Naive thymus-derived CD4-positive, alpha-beta T cell (primary cell): Measurements from ENCODE around the gene RBM33. TPM values are rescaled to one million over a fixed set of nuclear protein-coding genes. Genes with fewer than 3 reads are reported as not detected.
A peak's percentile ranks its signal among the peaks of the same experiment; 100 is the strongest.

Experiments used
- ATAC-seq: fragments of 150-1000 bp; cut with Tn5 transposase; 2 replicates; pipeline ENCODE4 v1.10.0; 2021; ENCODE audit warnings: mild to moderate bottlenecking, moderate library complexity
- CTCF ChIA-PET: fragments of 350-600 bp; sonication (Branson Sonifier 250); formaldehyde crosslinking; loops from one replicate; lab custom pipeline; 2021; ENCODE audit warnings: antibody characterized with exemption; lab: Charles Lee
- POLR2A ChIA-PET: fragments of 350-600 bp; sonication (Branson Sonifier 250); formaldehyde crosslinking; loops from one replicate; lab custom pipeline; 2021; ENCODE audit warnings: antibody characterized with exemption, inconsistent platforms; lab: Charles Lee
- DNase-seq, 9 donors: peaks; one replicate each; pipeline versions ENCODE4 v3.0.0 to v3.0.0-alpha.2; 2020 to 2022; ENCODE audit warnings: mixed read lengths in 1 of 9
- H3K27ac ChIP-seq: one replicate; pipeline ENCODE4 v1.7.0; 2013; ENCODE audit warnings: mild to moderate bottlenecking, low read depth, low read length, moderate library complexity
- H3K27me3 ChIP-seq, 2 donors: one replicate each; pipeline ENCODE4 v1.7.0; 2013; ENCODE audit warnings: low read length in 2 of 2, mild to moderate bottlenecking in 2 of 2, moderate library complexity in 2 of 2; ENCODE audit not compliant: control insufficient read depth in 2 of 2, insufficient read depth in 2 of 2
- H3K36me3 ChIP-seq, 3 experiments: 1 replicate in 2 of 3; 2 replicates in 1 of 3; pipeline ENCODE4 v1.7.0; 2013; ENCODE audit warnings: low read length in 3 of 3, mild to moderate bottlenecking in 3 of 3, moderate library complexity in 1 of 3; ENCODE audit not compliant: insufficient read depth in 3 of 3, control insufficient read depth in 2 of 3
- H3K4me1 ChIP-seq, 2 donors: one replicate each; pipeline ENCODE4 v1.7.0; 2013; ENCODE audit warnings: low read length in 2 of 2, mild to moderate bottlenecking in 2 of 2, moderate library complexity in 1 of 2; ENCODE audit not compliant: control insufficient read depth in 2 of 2, insufficient read depth in 2 of 2
- H3K4me3 ChIP-seq: 2 replicates; pipeline ENCODE4 v1.7.0; 2013; ENCODE audit warnings: mild to moderate bottlenecking, low read length
- H3K9me3 ChIP-seq, 3 experiments: 1 replicate in 2 of 3; 2 replicates in 1 of 3; pipeline ENCODE4 v1.7.0; 2013; ENCODE audit warnings: low read length in 3 of 3; ENCODE audit not compliant: control insufficient read depth in 2 of 3
- H3K27ac Mint-ChIP-seq, 9 donors: one replicate each; pipeline ENCODE4 v1.8.0; 2020 to 2022; ENCODE audit warnings: mixed read lengths in 9 of 9, mild to moderate bottlenecking in 8 of 9, moderate library complexity in 5 of 9, inconsistent platforms in 2 of 9
- H3K27me3 Mint-ChIP-seq, 5 donors: one replicate each; pipeline ENCODE4 v1.8.0; 2021 to 2022; ENCODE audit warnings: mixed read lengths in 5 of 5, mild to moderate bottlenecking in 1 of 5
- H3K36me3 Mint-ChIP-seq, 5 donors: one replicate each; pipeline ENCODE4 v1.8.0; 2020 to 2022; ENCODE audit warnings: mixed read lengths in 5 of 5, mild to moderate bottlenecking in 3 of 5, inconsistent platforms in 1 of 5
- H3K4me1 Mint-ChIP-seq, 7 donors: one replicate each; pipeline ENCODE4 v1.8.0; 2020 to 2022; ENCODE audit warnings: mixed read lengths in 7 of 7, mild to moderate bottlenecking in 3 of 7, inconsistent platforms in 1 of 7
- H3K4me3 Mint-ChIP-seq, 10 donors: one replicate each; pipeline ENCODE4 v1.8.0; 2020 to 2022; ENCODE audit warnings: mild to moderate bottlenecking in 10 of 10, mixed read lengths in 10 of 10, moderate library complexity in 6 of 10, inconsistent platforms in 2 of 10
- H3K9me3 Mint-ChIP-seq, 11 donors: one replicate each; pipeline ENCODE4 v1.8.0; 2020 to 2022; ENCODE audit warnings: mixed read lengths in 11 of 11, mild to moderate bottlenecking in 4 of 11, inconsistent platforms in 1 of 11, moderate library complexity in 1 of 11
- intact Hi-C, 2 donors: fragments of 100-400 bp; cut with micrococcal nuclease; formaldehyde crosslinking; loops; one replicate each; pipeline ENCODE4 v1.15.1; 2023
- polyA plus RNA-seq, 2 donors: library from polyadenylated mRNA; unstranded; fragments of 300-500 nt; fragmentation: Illumina TruSeq; gene quantifications; one replicate each; pipeline ENCODE4 v1.2.3, GENCODE V29; 2021
- total RNA-seq, 6 experiments: library from RNA in 5 of 6; stranded (reverse) in 5 of 6; gene quantifications; 1 replicate in 5 of 6; 2 replicates in 1 of 6; pipeline ENCODE4 v1.2.3 and lab custom pipeline; 2021 to 2026

The RBM33 gene
- total and polyA plus RNA-seq, 7 experiments from 2014 or later, result 43.7 to 177 (median 143) TPM

DNA sequence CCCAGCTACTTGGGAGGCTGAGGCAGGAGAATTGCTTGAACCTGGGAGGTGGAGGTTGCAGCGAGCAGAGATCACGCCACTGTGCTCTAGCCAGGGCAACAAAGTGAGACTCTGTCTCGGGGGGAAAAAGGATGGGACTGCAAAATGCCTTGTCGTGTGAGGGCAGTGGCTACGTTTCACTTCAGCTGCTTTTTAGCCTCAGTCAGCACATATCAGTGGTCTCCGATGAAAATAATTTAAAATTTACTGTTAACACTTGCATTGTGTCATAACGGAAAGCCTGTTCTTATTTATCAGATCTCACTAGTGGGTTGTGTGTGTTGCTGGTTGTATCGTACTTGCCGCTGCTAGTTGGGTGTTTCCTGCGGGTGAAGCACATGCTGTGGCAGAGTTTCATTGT, 61.9 kb downstream of the RBM33 start:
- Mint-ChIP-seq H3K27ac (peak overlapping the region in 1 of 9 donors; percentile 56), H3K9me3 (no peaks in the 10 kb centered on the region), H3K4me1 (peaks cover 0 to 17% (median 12%) of the 10 kb centered on the region in 7 donors), H3K27me3 (no peaks in the 10 kb centered on the region), H3K36me3 (peaks cover 9 to 36% (median 22%) of the 10 kb centered on the region in 5 donors), H3K4me3 (no peak overlapping the region)
- Histone ChIP-seq H3K36me3 (peaks cover 13 to 93% (median 25%) of the 10 kb centered on the region in 3 experiments), H3K4me3 (no peak overlapping the region), H3K27ac (no peak overlapping the region), H3K27me3 (no peaks in the 10 kb centered on the region), H3K9me3 (no peaks in the 10 kb centered on the region), H3K4me1 (no peaks in the 10 kb centered on the region)
- no peak for ATAC-seq
- no peak for DNase-seq
- POLR2A ChIA-PET, result interaction anchor here (0.6 kb wide), 1 partner anchor 13 kb away, joined by 3 read pairs; no protein-coding TSS in a partner anchor
- CTCF ChIA-PET, result no interaction called here
- intact Hi-C loops, result loop anchor here in 1 of 2 donors (10.0 kb wide), 1 partner anchor 52 kb away; no protein-coding TSS in a partner anchor

DNA sequence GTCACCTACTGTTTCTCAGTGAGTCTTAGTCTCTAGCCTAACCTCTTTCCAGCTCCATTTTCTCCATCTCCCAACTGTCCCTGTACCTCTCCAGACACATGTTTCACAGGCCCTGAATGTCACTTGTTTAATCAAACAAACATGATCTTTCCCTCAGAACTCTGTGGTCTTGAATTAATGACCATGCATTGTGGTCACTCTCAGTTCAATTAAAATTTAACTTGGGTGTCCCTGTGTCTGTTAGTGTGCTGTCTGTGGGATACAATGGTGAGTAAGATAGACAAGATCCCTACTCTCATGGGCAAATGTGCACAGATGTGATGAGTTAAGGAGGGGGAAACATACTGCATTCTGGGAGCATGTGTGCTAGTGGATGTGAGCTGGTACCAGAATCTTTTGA, 65.0 kb downstream of the RBM33 start:
- H3K4me3 ChIP-seq, result no peak overlapping the region
- no peaks in the 10 kb centered on the region for H3K4me1 ChIP-seq
- H3K27me3 ChIP-seq, result no peaks in the 10 kb centered on the region
- Mint-ChIP-seq H3K4me3 (no peak overlapping the region), H3K4me1 (peaks cover 17 to 30% (median 27%) of the 10 kb centered on the region in 7 donors), H3K9me3 (no peaks in the 10 kb centered on the region), H3K27me3 (no peaks in the 10 kb centered on the region), H3K36me3 (peaks cover 11 to 38% (median 26%) of the 10 kb centered on the region in 5 donors), H3K27ac (no peak overlapping the region)
- DNase-seq (no peak), ATAC-seq (no peak)
- no peak overlapping the region for H3K27ac ChIP-seq
- ChIA-PET CTCF (no interaction called here), POLR2A (no interaction called here)
- H3K36me3 ChIP-seq, result peaks cover 9 to 91% (median 20%) of the 10 kb centered on the region in 3 experiments
- H3K9me3 ChIP-seq, result no peaks in the 10 kb centered on the region
- intact Hi-C loops, result loop anchor here in 1 of 2 donors (10.0 kb wide), 1 partner anchor 55 kb away; no protein-coding TSS in a partner anchor

DNA sequence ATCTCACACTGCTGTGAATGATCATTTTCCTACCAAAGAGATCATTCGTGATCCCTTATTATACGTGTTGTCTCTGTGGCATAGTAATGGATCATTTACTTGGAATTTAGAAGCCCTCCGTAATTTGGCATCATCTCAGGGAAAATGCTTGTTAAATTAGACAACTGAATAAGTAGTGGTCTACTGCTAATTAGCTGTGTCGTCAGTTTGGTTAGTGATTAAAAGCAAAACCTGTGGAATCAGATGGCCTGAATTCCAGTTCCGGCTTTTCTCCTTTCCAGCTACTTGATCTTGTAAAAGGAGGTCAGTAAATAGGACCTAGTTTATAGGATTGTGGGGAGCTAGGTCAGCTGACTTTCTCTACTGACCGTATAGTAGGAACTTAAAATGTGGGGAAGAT, 65.6 kb downstream of the RBM33 start:
- DNase-seq (no peak), ATAC-seq (no peak)
- Histone ChIP-seq H3K4me1 (no peaks in the 10 kb centered on the region), H3K27ac (no peak overlapping the region), H3K27me3 (no peaks in the 10 kb centered on the region), H3K9me3 (no peaks in the 10 kb centered on the region), H3K4me3 (no peak overlapping the region), H3K36me3 (peaks cover 9 to 93% (median 17%) of the 10 kb centered on the region in 3 experiments)
- Mint-ChIP-seq H3K4me3 (no peak overlapping the region), H3K27me3 (no peaks in the 10 kb centered on the region), H3K27ac (no peak overlapping the region), H3K4me1 (peaks cover 17 to 34% (median 30%) of the 10 kb centered on the region in 7 donors), H3K9me3 (no peaks in the 10 kb centered on the region), H3K36me3 (peaks cover 11 to 42% (median 26%) of the 10 kb centered on the region in 5 donors)
- intact Hi-C loops, result no loop called here
- POLR2A ChIA-PET, result no interaction called here
- CTCF ChIA-PET, result no interaction called here

DNA sequence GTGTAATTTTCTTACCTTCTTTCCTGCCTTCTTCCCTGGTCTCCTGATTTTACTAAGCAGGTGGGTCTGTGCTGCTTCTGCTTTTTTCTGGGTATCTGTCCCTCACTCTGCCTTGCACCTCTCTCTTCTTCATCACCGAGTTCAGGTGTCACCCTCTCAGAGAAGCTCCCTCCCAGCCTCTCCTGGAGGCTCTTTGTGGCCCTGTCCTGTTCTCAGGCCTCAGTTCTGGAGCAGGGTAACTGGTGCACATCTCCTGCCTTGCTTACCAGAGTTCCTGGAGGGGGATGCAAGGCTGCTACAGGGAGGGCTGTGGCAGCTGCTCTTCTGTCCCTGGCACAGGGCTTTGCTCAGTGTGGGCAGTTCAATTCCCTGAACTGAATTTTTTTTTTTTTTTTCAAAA, 66.1 kb downstream of the RBM33 start:
- peaks cover 11 to 40% (median 24%) of the 10 kb centered on the region in 5 donors for H3K36me3 Mint-ChIP-seq
- H3K36me3 ChIP-seq, result peaks cover 9 to 95% (median 17%) of the 10 kb centered on the region in 3 experiments
- no peaks in the 10 kb centered on the region for H3K4me1 ChIP-seq
- no peaks in the 10 kb centered on the region for H3K9me3 ChIP-seq
- intact Hi-C loops, result no loop called here
- ChIA-PET CTCF (no interaction called here), POLR2A (no interaction called here)
- no peak for DNase-seq
- H3K27ac ChIP-seq, result no peak overlapping the region
- no peak overlapping the region for H3K4me3 Mint-ChIP-seq
- no peaks in the 10 kb centered on the region for H3K27me3 Mint-ChIP-seq
- peaks cover 15 to 35% (median 30%) of the 10 kb centered on the region in 7 donors for H3K4me1 Mint-ChIP-seq
- no peak overlapping the region for H3K4me3 ChIP-seq
- no peak overlapping the region for H3K27ac Mint-ChIP-seq
- H3K27me3 ChIP-seq, result no peaks in the 10 kb centered on the region
- no peaks in the 10 kb centered on the region for H3K9me3 Mint-ChIP-seq
- no peak for ATAC-seq

DNA sequence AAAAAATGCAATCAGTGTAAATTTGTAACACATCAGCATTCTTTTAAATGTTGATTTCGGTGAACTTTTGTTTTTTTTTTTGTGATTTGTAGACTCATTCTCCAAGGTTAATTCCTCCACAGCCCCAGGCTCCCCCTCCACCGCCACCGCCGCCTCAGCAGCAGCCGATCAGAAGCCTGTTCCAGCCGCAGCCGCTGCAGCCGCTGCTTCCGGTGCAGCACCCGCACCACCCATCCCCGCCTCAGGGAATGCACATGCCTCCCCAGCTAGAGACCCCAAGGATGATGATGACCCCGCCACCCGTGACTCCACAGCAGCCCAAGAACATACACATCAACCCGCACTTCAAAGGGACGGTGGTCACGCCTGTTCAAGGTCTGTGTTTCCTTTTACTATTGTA, 66.6 kb downstream of the RBM33 start:
- H3K9me3 ChIP-seq, result no peaks in the 10 kb centered on the region
- H3K4me3 Mint-ChIP-seq, result no peak overlapping the region
- ChIA-PET CTCF (interaction anchor here (0.6 kb wide), 1 partner anchor 56 kb away, joined by 3 read pairs; no protein-coding TSS in a partner anchor), POLR2A (no interaction called here)
- H3K4me1 Mint-ChIP-seq, result peaks cover 15 to 35% (median 30%) of the 10 kb centered on the region in 7 donors
- intact Hi-C loops, result no loop called here
- H3K27ac Mint-ChIP-seq, result peak overlapping the region in 2 of 9 donors; percentile 12 to 46
- no peaks in the 10 kb centered on the region for H3K4me1 ChIP-seq
- H3K36me3 Mint-ChIP-seq, result peaks cover 11 to 40% (median 24%) of the 10 kb centered on the region in 5 donors
- no peak for ATAC-seq
- no peaks in the 10 kb centered on the region for H3K9me3 Mint-ChIP-seq
- no peaks in the 10 kb centered on the region for H3K27me3 ChIP-seq
- H3K27ac ChIP-seq, result no peak overlapping the region
- H3K36me3 ChIP-seq, result peaks cover 9 to 93% (median 17%) of the 10 kb centered on the region in 3 experiments
- H3K4me3 ChIP-seq, result no peak overlapping the region
- DNase-seq, result no peak
- H3K27me3 Mint-ChIP-seq, result no peaks in the 10 kb centered on the region

DNA sequence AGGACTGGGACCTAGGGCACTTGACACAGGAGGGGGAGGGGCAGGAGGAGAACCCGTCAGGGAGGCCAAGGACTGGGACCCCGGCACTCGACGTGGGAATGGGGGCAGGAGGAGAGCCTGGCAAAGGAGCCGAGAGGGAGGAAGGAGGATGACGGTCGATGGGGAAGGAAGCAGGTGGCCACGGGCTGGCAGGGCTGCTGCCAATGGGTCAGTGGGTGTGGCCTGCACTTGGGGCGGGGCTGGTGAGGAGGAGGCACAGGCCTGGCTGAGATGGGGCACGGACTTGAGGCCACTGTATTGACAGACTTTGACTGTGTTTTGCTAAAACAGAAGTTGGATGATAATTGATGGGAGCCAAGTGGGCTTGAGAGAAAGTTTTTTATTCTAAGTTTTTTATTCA, 68.9 kb downstream of the RBM33 start:
- Histone ChIP-seq H3K27ac (no peak overlapping the region), H3K27me3 (no peaks in the 10 kb centered on the region), H3K36me3 (peaks cover 10 to 83% (median 14%) of the 10 kb centered on the region in 3 experiments), H3K4me1 (no peaks in the 10 kb centered on the region), H3K9me3 (no peaks in the 10 kb centered on the region), H3K4me3 (no peak overlapping the region)
- H3K27ac Mint-ChIP-seq, result peak overlapping the region in 7 of 9 donors; percentile 12 to 78 (median 56)
- ATAC-seq (peak; percentile 61), DNase-seq (no peak)
- peaks cover 11 to 40% (median 25%) of the 10 kb centered on the region in 5 donors for H3K36me3 Mint-ChIP-seq
- H3K4me1 Mint-ChIP-seq, result peaks cover 15 to 53% (median 43%) of the 10 kb centered on the region in 7 donors
- no peaks in the 10 kb centered on the region for H3K27me3 Mint-ChIP-seq
- H3K4me3 Mint-ChIP-seq, result no peak overlapping the region
- intact Hi-C loops, result no loop called here
- no peaks in the 10 kb centered on the region for H3K9me3 Mint-ChIP-seq
- ChIA-PET POLR2A (no interaction called here), CTCF (no interaction called here)

DNA sequence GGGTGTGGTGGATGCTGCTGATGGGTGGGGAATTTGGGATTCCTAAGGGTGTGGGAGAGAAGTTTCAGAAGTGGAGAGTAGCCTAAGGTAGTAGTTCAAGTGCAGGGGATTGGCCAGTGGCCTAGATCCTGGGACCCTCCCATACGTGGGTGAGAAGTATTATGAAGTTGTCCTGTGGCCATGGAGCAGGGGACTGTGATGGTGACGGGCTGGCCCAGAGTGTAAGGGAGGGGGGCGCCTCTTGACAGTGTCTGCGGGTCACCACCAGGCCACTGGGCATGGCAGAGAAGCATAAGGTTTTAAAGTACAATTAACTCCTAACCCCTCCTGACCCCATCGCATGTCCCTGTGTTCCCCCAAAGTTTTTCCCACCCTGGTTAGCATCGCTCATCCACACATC, 70.2 kb downstream of the RBM33 start:
- Mint-ChIP-seq H3K27me3 (no peaks in the 10 kb centered on the region), H3K27ac (peak overlapping the region in 6 of 9 donors; percentile 7 to 51 (median 25)), H3K4me1 (peaks cover 15 to 56% (median 43%) of the 10 kb centered on the region in 7 donors), H3K4me3 (peak overlapping the region in 1 of 10 donors; percentile 34), H3K36me3 (peaks cover 11 to 45% (median 25%) of the 10 kb centered on the region in 5 donors), H3K9me3 (no peaks in the 10 kb centered on the region)
- no peak for ATAC-seq
- no peaks in the 10 kb centered on the region for H3K9me3 ChIP-seq
- H3K27me3 ChIP-seq, result no peaks in the 10 kb centered on the region
- peaks cover 9 to 75% (median 10%) of the 10 kb centered on the region in 3 experiments for H3K36me3 ChIP-seq
- intact Hi-C loops, result no loop called here
- no peak overlapping the region for H3K4me3 ChIP-seq
- POLR2A ChIA-PET, result no interaction called here
- H3K27ac ChIP-seq, result no peak overlapping the region
- no peak for DNase-seq
- no peaks in the 10 kb centered on the region for H3K4me1 ChIP-seq
- CTCF ChIA-PET, result no interaction called here
